SKM-1 treated with dmso at 0.1 percent for 144 hours (cell line): ENCODE data around the gene SNX4.
"Not testable (repeated sequence)": the region's sequence is repeated elsewhere in the genome, so short reads cannot be mapped to it uniquely, and the experiment has no call there.

Experiments used
- DNase-seq: peaks from one replicate; lab custom pipeline; 2025; ENCODE audit not compliant: unreplicated experiment; lab: John Stamatoyannopoulos, UW

The SNX4 gene

GRCh38 chr3:125405515-125405914, 114.5 kb downstream of the SNX4 start:
- DNase-seq = not testable (repeated sequence)

GRCh38 chr3:125403789-125404188, 116.2 kb downstream of the SNX4 start:
- no peak for DNase-seq

- no peak for DNase-seq
Observed at GRCh38 chr3:125402639-125403038, 117.4 kb downstream of the SNX4 start.

GRCh38 chr3:125401402-125401801, 118.6 kb downstream of the SNX4 start:
- no peak for DNase-seq

GRCh38 chr3:125398952-125399351, 121.0 kb downstream of the SNX4 start:
- DNase-seq = no peak
